ENCODE results near the gene ARTN. TPM values are rescaled to one million over a fixed set of nuclear protein-coding genes. Genes with fewer than 3 reads are reported as not detected.

ARTN gene
- polyA plus RNA-seq, 3 donors: 0.15 TPM; not detected in 2

DNA sequence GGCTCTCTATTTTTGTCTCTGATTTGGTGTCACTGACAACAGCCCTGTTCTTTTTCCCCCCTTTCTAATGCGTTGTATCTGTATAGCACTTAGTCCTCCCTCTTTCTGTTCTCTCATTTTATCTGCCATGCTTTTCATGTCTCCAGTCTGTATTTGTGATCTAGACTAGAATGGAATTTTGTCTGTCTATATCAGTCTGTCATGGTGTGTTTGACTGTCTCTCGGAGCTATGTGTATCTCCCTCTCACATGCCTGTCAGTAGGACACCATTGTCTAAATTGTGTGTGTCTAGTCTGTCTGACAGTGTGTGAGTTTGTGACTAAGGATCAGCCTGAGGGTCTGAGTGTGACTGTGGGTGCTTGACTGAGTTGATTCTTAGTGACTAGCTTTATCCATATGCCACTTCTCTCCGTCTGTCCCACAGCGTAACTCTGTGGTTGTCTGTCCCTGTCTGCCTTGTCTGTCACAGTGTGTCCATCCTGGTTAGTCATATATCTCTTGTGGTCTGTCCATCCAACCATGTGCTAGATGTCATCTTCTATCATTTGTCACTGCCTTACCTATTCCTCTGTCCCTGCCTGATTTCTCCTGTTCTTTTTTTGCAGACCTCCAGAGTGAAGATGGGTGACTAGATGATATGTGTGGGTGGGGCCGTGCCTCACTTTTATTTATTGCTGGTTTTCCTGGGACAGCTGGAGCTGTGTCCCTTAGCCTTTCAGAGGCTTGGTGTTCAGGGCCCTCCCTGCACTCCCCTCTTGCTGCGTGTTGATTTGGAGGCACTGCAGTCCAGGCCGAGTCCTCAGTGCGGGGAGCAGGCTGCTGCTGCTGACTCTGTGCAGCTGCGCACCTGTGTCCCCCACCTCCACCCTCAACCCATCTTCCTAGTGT lies 44.0 kb downstream of the ARTN start:
- Histone ChIP-seq H3K4me1 (ENCODE audit: control insufficient read depth in 1 of 2, insufficient read depth in 2 of 2, low read length in 2 of 2) (peaks cover 47 to 63% of the 10 kb centered on the region in 2 donors), H4K20me1 (ENCODE audit: insufficient read depth, low read length) (peaks cover 45% of the 10 kb centered on the region), H3K36me3 (replicated peaks in 1 of 2; ENCODE audit: control insufficient read depth in 1 of 2, insufficient read depth in 2 of 2, low read length in 2 of 2) (peaks cover 19 to 28% of the 10 kb centered on the region in 2 donors), H3K4me2 (replicated peaks; ENCODE audit: extremely low read depth, low read length, poor library complexity, severe bottlenecking) (peak overlapping the region; percentile 91), H3K9me3 (replicated peaks in 1 of 2; ENCODE audit: control insufficient read depth in 1 of 2, insufficient read depth in 1 of 2, low read length in 2 of 2) (no peaks in the 10 kb centered on the region), H3K9ac (ENCODE audit: insufficient read depth, low read length, poor library complexity, severe bottlenecking) (peak overlapping the region; percentile 34), H2AFZ (ENCODE audit: insufficient read depth, low read depth, low read length, poor library complexity, severe bottlenecking) (no peak overlapping the region), H3K79me2 (ENCODE audit: insufficient read depth, low read length) (peaks cover 35% of the 10 kb centered on the region), H3K4me3 (replicated peaks in 1 of 3; ENCODE audit: low read depth in 2 of 3, low read length in 3 of 3) (peak overlapping the region in 1 of 3 experiments; percentile 98), H3K27me3 (ENCODE audit: control insufficient read depth in 2 of 2, insufficient read depth in 2 of 2, low read length in 2 of 2) (no peaks in the 10 kb centered on the region), H3K27ac (ENCODE audit: low read depth in 1 of 2, low read length in 2 of 2) (peak overlapping the region in 1 of 2 donors; percentile 46)
- H3K9me3 Mint-ChIP-seq: peaks cover 0 to 1% (median 0%) of the 10 kb centered on the region in 7 donors
- H3K27ac Mint-ChIP-seq: peak overlapping the region; percentile 50 to 75 (median 66)
- peak in 2 of 3 donors; percentile 24 to 33 for DNase-seq
- intact Hi-C loops (cut with micrococcal nuclease): loop anchor here in 1 of 2 donors (10.0 kb wide), 2 partner anchors 323 to 377 kb away; partner anchors contain the start of genes ERI3 and KDM4A
- peaks cover 31 to 32% of the 10 kb centered on the region in 2 donors for H3K36me3 Mint-ChIP-seq
- WGBS (ENCODE audit: insufficient coverage): 84% methylated on average over 3 of the region's 9 CpGs
- TF ChIP-seq, protein P1, sequence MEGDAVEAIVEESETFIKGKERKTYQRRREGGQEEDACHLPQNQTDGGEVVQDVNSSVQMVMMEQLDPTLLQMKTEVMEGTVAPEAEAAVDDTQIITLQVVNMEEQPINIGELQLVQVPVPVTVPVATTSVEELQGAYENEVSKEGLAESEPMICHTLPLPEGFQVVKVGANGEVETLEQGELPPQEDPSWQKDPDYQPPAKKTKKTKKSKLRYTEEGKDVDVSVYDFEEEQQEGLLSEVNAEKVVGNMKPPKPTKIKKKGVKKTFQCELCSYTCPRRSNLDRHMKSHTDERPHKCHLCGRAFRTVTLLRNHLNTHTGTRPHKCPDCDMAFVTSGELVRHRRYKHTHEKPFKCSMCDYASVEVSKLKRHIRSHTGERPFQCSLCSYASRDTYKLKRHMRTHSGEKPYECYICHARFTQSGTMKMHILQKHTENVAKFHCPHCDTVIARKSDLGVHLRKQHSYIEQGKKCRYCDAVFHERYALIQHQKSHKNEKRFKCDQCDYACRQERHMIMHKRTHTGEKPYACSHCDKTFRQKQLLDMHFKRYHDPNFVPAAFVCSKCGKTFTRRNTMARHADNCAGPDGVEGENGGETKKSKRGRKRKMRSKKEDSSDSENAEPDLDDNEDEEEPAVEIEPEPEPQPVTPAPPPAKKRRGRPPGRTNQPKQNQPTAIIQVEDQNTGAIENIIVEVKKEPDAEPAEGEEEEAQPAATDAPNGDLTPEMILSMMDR (IDR thresholded peaks at IDR 0.05): no peak
- peaks cover 59% of the 10 kb centered on the region for H3K4me1 Mint-ChIP-seq
- H3K27me3 Mint-ChIP-seq (ENCODE audit: low read depth in 3 of 3): peaks cover 4 to 8% (median 6%) of the 10 kb centered on the region in 3 donors
- H3K4me3 Mint-ChIP-seq: peak overlapping the region; percentile 89 to 99

DNA sequence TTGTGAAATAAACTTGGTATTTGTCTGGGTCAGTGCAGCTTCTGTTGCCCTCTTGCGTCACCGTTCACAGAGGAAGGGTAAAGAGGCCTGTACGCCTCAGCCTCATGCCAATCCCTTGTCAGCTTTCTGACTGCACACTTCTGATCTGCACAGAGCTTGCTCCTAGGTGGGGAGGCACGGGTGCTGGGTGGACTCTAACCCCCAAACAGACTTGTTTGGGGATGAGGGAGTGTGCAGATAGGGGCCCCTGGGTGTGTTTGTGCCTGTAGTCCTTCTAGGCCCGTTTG lies 44.6 kb downstream of the ARTN start:
- Mint-ChIP-seq H3K27ac (peak overlapping the region in 6 of 7 donors; percentile 28 to 75 (median 54)), H3K4me1 (peaks cover 65% of the 10 kb centered on the region), H3K27me3 (ENCODE audit: low read depth in 3 of 3) (peaks cover 4 to 8% (median 6%) of the 10 kb centered on the region in 3 donors), H3K36me3 (peaks cover 29 to 31% of the 10 kb centered on the region in 2 donors), H3K4me3 (peak overlapping the region; percentile 83 to 89), H3K9me3 (peaks cover 0 to 1% (median 0%) of the 10 kb centered on the region in 7 donors)
- no peak for DNase-seq
- peaks cover 19 to 25% of the 10 kb centered on the region in 2 donors for H3K36me3 ChIP-seq (replicated peaks in 1 of 2; ENCODE audit: control insufficient read depth in 1 of 2, insufficient read depth in 2 of 2, low read length in 2 of 2)
- no peak overlapping the region for H2AFZ ChIP-seq (ENCODE audit: insufficient read depth, low read depth, low read length, poor library complexity, severe bottlenecking)
- H3K4me1 ChIP-seq (ENCODE audit: control insufficient read depth in 1 of 2, insufficient read depth in 2 of 2, low read length in 2 of 2): peaks cover 53 to 69% of the 10 kb centered on the region in 2 donors
- H3K79me2 ChIP-seq (ENCODE audit: insufficient read depth, low read length): peaks cover 35% of the 10 kb centered on the region
- intact Hi-C loops (cut with micrococcal nuclease): loop anchor here in 1 of 2 donors (10.0 kb wide), 2 partner anchors 323 to 377 kb away; partner anchors contain the start of genes ERI3 and KDM4A
- peak overlapping the region; percentile 91 for H3K4me2 ChIP-seq (replicated peaks; ENCODE audit: extremely low read depth, low read length, poor library complexity, severe bottlenecking)
- H4K20me1 ChIP-seq (ENCODE audit: insufficient read depth, low read length): peaks cover 45% of the 10 kb centered on the region
- H3K27me3 ChIP-seq (ENCODE audit: control insufficient read depth in 2 of 2, insufficient read depth in 2 of 2, low read length in 2 of 2): no peaks in the 10 kb centered on the region
- peak overlapping the region in 1 of 3 experiments; percentile 98 for H3K4me3 ChIP-seq (replicated peaks in 1 of 3; ENCODE audit: low read depth in 2 of 3, low read length in 3 of 3)
- peak overlapping the region; percentile 34 for H3K9ac ChIP-seq (ENCODE audit: insufficient read depth, low read length, poor library complexity, severe bottlenecking)
- no peaks in the 10 kb centered on the region for H3K9me3 ChIP-seq (replicated peaks in 1 of 2; ENCODE audit: control insufficient read depth in 1 of 2, insufficient read depth in 1 of 2, low read length in 2 of 2)
- H3K27ac ChIP-seq (ENCODE audit: low read depth in 1 of 2, low read length in 2 of 2): peak overlapping the region in 1 of 2 donors; percentile 6
- TF ChIP-seq, protein P1 (IDR thresholded peaks at IDR 0.05): no peak
- WGBS (ENCODE audit: insufficient coverage): 42% methylated on average over 5 of the region's 5 CpGs

All from CD14-positive monocyte (primary cell).